ENCODE measurements around the gene ADCYAP1.
"Not testable (repeated sequence)": the region's sequence is repeated elsewhere in the genome, so short reads cannot be mapped to it uniquely, and the experiment has no call there.

Gene ADCYAP1

GRCh38 chr18:904218-905090, at the start of gene ADCYAP1:
Gene ADCYAP1, plus strand, starts transcription at chr18:904871. Its CDS starts 516 bp downstream, at chr18:905387.
- no peak for DNase-seq (ENCODE audit: low spot score)

GRCh38 chr18:857986-858385, 46.7 kb upstream of the ADCYAP1 start:
- DNase-seq (ENCODE audit: low spot score): no peak

- peak; percentile 36 for DNase-seq (ENCODE audit: low spot score)
These were observed 39.8 kb upstream of the ADCYAP1 start for GRCh38 chr18:864872-865273.

- no peak for DNase-seq (ENCODE audit: low spot score)
These were observed 37.4 kb upstream of the ADCYAP1 start for GRCh38 chr18:867257-867656.

GRCh38 chr18:873426-873825, 31.2 kb upstream of the ADCYAP1 start:
- not testable (repeated sequence) for DNase-seq (ENCODE audit: low spot score)

GRCh38 chr18:875912-876311, 28.8 kb upstream of the ADCYAP1 start:
- DNase-seq (ENCODE audit: low spot score): no peak

GRCh38 chr18:877238-877637, 27.4 kb upstream of the ADCYAP1 start:
- DNase-seq (ENCODE audit: low spot score): no peak

GRCh38 chr18:886076-886475, 18.6 kb upstream of the ADCYAP1 start:
- DNase-seq (ENCODE audit: low spot score): no peak

- no peak for DNase-seq (ENCODE audit: low spot score)
These were observed 17.0 kb upstream of the ADCYAP1 start for GRCh38 chr18:887716-888115.

GRCh38 chr18:892316-892715, 12.4 kb upstream of the ADCYAP1 start:
- no peak for DNase-seq (ENCODE audit: low spot score)

GRCh38 chr18:896315-896714, 8.4 kb upstream of the ADCYAP1 start:
- DNase-seq (ENCODE audit: low spot score): no peak

GRCh38 chr18:901761-902160, 2.9 kb upstream of the ADCYAP1 start:
- no peak for DNase-seq (ENCODE audit: low spot score)

- peak; percentile 8 for DNase-seq (ENCODE audit: low spot score)
These were observed 2.4 kb upstream of the ADCYAP1 start for GRCh38 chr18:902229-902628.

- DNase-seq (ENCODE audit: low spot score): peak; percentile 36
These were observed 970 bp upstream of the ADCYAP1 start for GRCh38 chr18:903701-904100.

- no peak for DNase-seq (ENCODE audit: low spot score)
These were observed 756 bp downstream of the ADCYAP1 start for GRCh38 chr18:905307-905947.

- DNase-seq (ENCODE audit: low spot score): no peak
These were observed 1.3 kb downstream of the ADCYAP1 start for GRCh38 chr18:905948-906415.

- no peak for DNase-seq (ENCODE audit: low spot score)
These were observed 1.9 kb downstream of the ADCYAP1 start for GRCh38 chr18:906416-907114.

GRCh38 chr18:907115-907884, 2.6 kb downstream of the ADCYAP1 start:
- no peak for DNase-seq (ENCODE audit: low spot score)

- DNase-seq (ENCODE audit: low spot score): no peak
These were observed 3.5 kb downstream of the ADCYAP1 start for GRCh38 chr18:907885-908757.

- DNase-seq (ENCODE audit: low spot score): no peak
These were observed 4.4 kb downstream of the ADCYAP1 start for GRCh38 chr18:908758-909724.

All from COLO829 (cell line).